ENCODE measurements around the gene SLC2A4RG. TPM values are rescaled to one million over a fixed set of nuclear protein-coding genes. Genes with fewer than 3 reads are reported as not detected.

SLC2A4RG gene
- total RNA-seq, 1 experiment from 2014 or later: 121 TPM

DNA sequence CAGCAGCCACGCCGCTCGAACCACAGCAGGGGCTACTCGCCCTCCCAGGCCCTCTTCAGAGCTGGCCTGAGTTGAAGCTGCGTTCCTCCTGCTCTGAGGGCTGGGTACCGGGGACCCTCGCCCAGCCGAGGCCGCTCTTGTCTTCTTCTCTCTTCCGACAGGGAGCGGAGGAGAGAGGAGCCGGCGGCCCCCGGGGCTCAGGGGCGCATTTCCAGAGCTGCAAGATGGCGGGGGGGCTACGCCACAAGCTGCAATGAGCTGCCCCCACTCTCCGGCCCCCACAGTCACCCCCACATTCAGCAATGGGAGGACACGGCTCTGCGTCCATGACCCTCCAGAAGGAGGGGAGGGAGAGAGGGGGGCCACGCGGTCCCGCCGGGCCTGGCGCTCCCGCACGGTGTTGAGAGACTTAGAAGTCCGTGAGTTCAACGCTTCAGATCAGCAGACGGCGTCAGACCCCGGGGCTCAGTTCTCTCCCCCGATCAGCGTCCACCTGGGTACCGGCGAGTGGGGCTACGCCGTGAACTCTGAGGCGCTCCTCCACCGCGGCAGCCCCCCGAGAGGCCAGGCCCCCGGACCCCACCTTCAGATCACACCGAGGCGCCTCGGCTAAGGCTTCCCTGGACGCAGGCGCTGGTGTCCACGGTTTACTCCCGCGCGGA is 31.6 kb downstream of the SLC2A4RG start:
- no peak overlapping the region for H2AFZ ChIP-seq (ENCODE audit: low read depth, low read length, poor library complexity, severe bottlenecking)
- H3K9ac ChIP-seq (ENCODE audit: low read length): no peak overlapping the region
- ATAC-seq (no peak), DNase-seq (ENCODE audit: low read depth, low spot score) (no peak)
- no peak overlapping the region for H3K4me2 ChIP-seq (ENCODE audit: low read length)
- CTCF ChIA-PET: no interaction called here
- no TSS peak for BruUV-seq (replicated peaks)
- H3K79me2 ChIP-seq (ENCODE audit: insufficient read depth, low read length): no peaks in the 10 kb centered on the region
- no peaks in the 10 kb centered on the region for H3K27me3 ChIP-seq (ENCODE audit: insufficient read depth, low read length)
- no peaks in the 10 kb centered on the region for H3K36me3 ChIP-seq (ENCODE audit: control insufficient read depth in 1 of 2, insufficient read depth in 2 of 2, low read length in 2 of 2)
- H3K4me3 ChIP-seq (replicated peaks in 1 of 2; ENCODE audit: low read depth in 1 of 2, low read length in 2 of 2): no peak overlapping the region
- no peaks in the 10 kb centered on the region for H3K9me2 ChIP-seq (ENCODE audit: insufficient read depth)
- intact Hi-C loops (cut with micrococcal nuclease): no loop called here
- H3K27ac ChIP-seq (ENCODE audit: low read depth, low read length): no peak overlapping the region
- RAD21 ChIA-PET (ENCODE audit: low non-redundant PET in 1 of 2, low total read pairs in 2 of 2, uncharacterized antibody in 2 of 2, unreplicated experiment in 2 of 2): no interaction called here
- TF ChIP-seq, protein P1, sequence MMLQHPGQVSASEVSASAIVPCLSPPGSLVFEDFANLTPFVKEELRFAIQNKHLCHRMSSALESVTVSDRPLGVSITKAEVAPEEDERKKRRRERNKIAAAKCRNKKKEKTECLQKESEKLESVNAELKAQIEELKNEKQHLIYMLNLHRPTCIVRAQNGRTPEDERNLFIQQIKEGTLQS (IDR thresholded peaks at IDR 0.05): no peak
- TF ChIP-seq SRF (IDR thresholded peaks at IDR 0.05; ENCODE audit: low read depth): no peak
- no peak for TF ChIP-seq SP1 (IDR thresholded peaks at IDR 0.05; ENCODE audit: low read depth)
- no peak for TF ChIP-seq POLR2A (IDR thresholded peaks at IDR 0.05; ENCODE audit: borderline replicate concordance, extremely low read depth, insufficient read depth, insufficient read length)
- no peak for TF ChIP-seq EZH2 (IDR thresholded peaks at IDR 0.05)
- TF ChIP-seq YY1 (IDR thresholded peaks at IDR 0.05; ENCODE audit: extremely low read depth, insufficient replicate concordance, low read depth, low read length): no peak
- no peak for TF ChIP-seq TCF7L2 (IDR thresholded peaks at IDR 0.05; ENCODE audit: borderline replicate concordance, extremely low read depth, insufficient read depth, insufficient read length)
- TF ChIP-seq CBX3 (IDR thresholded peaks at IDR 0.05; ENCODE audit: low read depth): no peak
- TF ChIP-seq, protein P2, sequence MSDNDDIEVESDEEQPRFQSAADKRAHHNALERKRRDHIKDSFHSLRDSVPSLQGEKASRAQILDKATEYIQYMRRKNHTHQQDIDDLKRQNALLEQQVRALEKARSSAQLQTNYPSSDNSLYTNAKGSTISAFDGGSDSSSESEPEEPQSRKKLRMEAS (IDR thresholded peaks at IDR 0.05): no peak
- no peaks in the 10 kb centered on the region for H3K4me1 ChIP-seq (ENCODE audit: control insufficient read depth in 1 of 2, insufficient read depth in 2 of 2, low read length in 2 of 2)
- POLR2A ChIA-PET: no interaction called here
- H3K9me3 ChIP-seq (ENCODE audit: control insufficient read depth in 1 of 2, insufficient read depth in 1 of 2, low read depth in 1 of 2, low read length in 2 of 2): no peaks in the 10 kb centered on the region
- H4K20me1 ChIP-seq (ENCODE audit: insufficient read depth): no peaks in the 10 kb centered on the region

Measured in HCT116 (cell line).